Endothelial cell of umbilical vein (primary cell): ENCODE results near the gene VPS51. TPM values are rescaled to one million over a fixed set of nuclear protein-coding genes. Genes with fewer than 3 reads are reported as not detected.

Source experiments
- BruUV-seq: library from RNA; stranded (reverse); fragments of 400-500 nt; replicated peaks from 2 replicates; lab custom pipeline; 2021; lab: Mats Ljungman, UMichigan
- CTCF ChIA-PET: fragments of 300-600, 350-600 bp; sonication (Branson Sonifier 250); formaldehyde crosslinking; loops from one replicate; lab custom pipeline; 2021; ENCODE audit warnings: antibody characterized with exemption, inconsistent platforms; lab: Charles Lee
- POLR2A ChIA-PET: fragments of 300-600, 350-600 bp; sonication (Branson Sonifier 250); formaldehyde crosslinking; loops from one replicate; lab custom pipeline; 2021; ENCODE audit warnings: antibody characterized with exemption, inconsistent platforms; lab: Charles Lee
- DNase-seq: peaks from one replicate; pipeline ENCODE4 v3.0.0-alpha.2; 2011; ENCODE audit warnings: low read depth, low spot score
- FAIRE-seq: peaks from 2 replicates; lab custom pipeline; 2011; peaks lifted over from hg19 to GRCh38; lab: Jason Lieb, UNC
- H2AFZ ChIP-seq: 2 replicates; pipeline ENCODE4 v1.6.0; 2012; ENCODE audit warnings: low read depth, low read length, control low read depth, inconsistent platforms
- H3K27ac ChIP-seq: 2 replicates; pipeline ENCODE4 v1.5.1; 2011; ENCODE audit warnings: low read depth, mild to moderate bottlenecking, control low read depth, low read length, moderate library complexity; ENCODE audit not compliant: insufficient read depth
- H3K27me3 ChIP-seq, 2 experiments: 2 replicates each; pipeline versions ENCODE4 v1.6.0 to v1.6.1; 2011; ENCODE audit warnings: low read length in 2 of 2, mixed read lengths in 1 of 2; ENCODE audit not compliant: control insufficient read depth in 2 of 2, insufficient read depth in 2 of 2
- H3K36me3 ChIP-seq, 2 experiments: 2 replicates in 1 of 2; 3 replicates in 1 of 2; pipeline ENCODE4 v1.5.1; 2011; ENCODE audit warnings: low read length in 2 of 2, mild to moderate bottlenecking in 1 of 2, moderate library complexity in 1 of 2; ENCODE audit not compliant: control insufficient read depth in 2 of 2, insufficient read depth in 2 of 2; ENCODE audit errors: extremely low read depth in 1 of 2
- H3K4me1 ChIP-seq: 3 replicates; pipeline ENCODE4 v1.5.1; 2011; ENCODE audit warnings: mild to moderate bottlenecking, low read length; ENCODE audit not compliant: control insufficient read depth, insufficient read depth; ENCODE audit errors: extremely low read depth
- H3K4me2 ChIP-seq: 2 replicates; pipeline ENCODE4 v1.6.1; 2011; ENCODE audit warnings: low read length, control low read depth, mixed read lengths; ENCODE audit not compliant: insufficient read depth
- H3K4me3 ChIP-seq, 3 experiments: fragments of 200-600 bp in 1 of 3; sonication (generic), shearing (Covaris generic) in 1 of 3; replicated peaks in 1 of 3; 2 replicates each; pipeline ENCODE4 v1.5.1; 2011 to 2016; ENCODE audit warnings: control low read depth in 3 of 3, low read length in 3 of 3, mild to moderate bottlenecking in 2 of 3, inconsistent platforms in 1 of 3, low read depth in 1 of 3, moderate library complexity in 1 of 3; ENCODE audit not compliant: insufficient read depth in 1 of 3
- H3K79me2 ChIP-seq: 2 replicates; pipeline ENCODE4 v1.6.0; 2012; ENCODE audit warnings: low read length, inconsistent platforms; ENCODE audit not compliant: control insufficient read depth, insufficient read depth
- H3K9ac ChIP-seq: replicated peaks from 2 replicates; pipeline ENCODE3; 2011; ENCODE audit warnings: low read length, control low read depth; ENCODE audit not compliant: insufficient read depth; ENCODE audit errors: extremely low read depth
- H3K9me1 ChIP-seq: replicated peaks from 3 replicates; pipeline ENCODE4 v1.6.0; 2011; ENCODE audit warnings: mild to moderate bottlenecking, low read length; ENCODE audit not compliant: control insufficient read depth, insufficient read depth; ENCODE audit errors: extremely low read depth
- H3K9me3 ChIP-seq: replicated peaks from 2 replicates; pipeline ENCODE4 v1.5.1; 2012; ENCODE audit warnings: low read length, inconsistent platforms; ENCODE audit not compliant: control insufficient read depth, insufficient read depth
- H4K20me1 ChIP-seq: replicated peaks from 2 replicates; pipeline ENCODE3; 2011; ENCODE audit warnings: mild to moderate bottlenecking, low read length; ENCODE audit not compliant: control insufficient read depth, insufficient read depth; ENCODE audit errors: extremely low read depth
- EZH2 ChIP-seq: IDR thresholded peaks from 2 replicates; pipeline ENCODE4 v1.6.1; 2012; ENCODE audit warnings: borderline replicate concordance, low read depth, mild to moderate bottlenecking, moderate library complexity, low read length, inconsistent platforms; ENCODE audit not compliant: severe bottlenecking
- FOS ChIP-seq: IDR thresholded peaks from 2 replicates; pipeline ENCODE4 v1.6.1; 2011; ENCODE audit warnings: mild to moderate bottlenecking, low read length, moderate library complexity, borderline replicate concordance; ENCODE audit not compliant: insufficient read depth
- GATA2 ChIP-seq: IDR thresholded peaks from 2 replicates; pipeline ENCODE4 v1.7.0; 2011; ENCODE audit warnings: low read depth, mild to moderate bottlenecking, moderate library complexity, mixed read lengths, low read length; ENCODE audit not compliant: insufficient read length, insufficient read depth
- JUN ChIP-seq: IDR thresholded peaks from 2 replicates; pipeline ENCODE4 v1.6.1; 2011; ENCODE audit warnings: borderline replicate concordance, low read depth; ENCODE audit not compliant: insufficient read length, insufficient read depth
- MYC ChIP-seq: IDR thresholded peaks from one replicate; pipeline ENCODE4 v1.6.1; 2011; ENCODE audit warnings: mild to moderate bottlenecking, low read depth, low read length
- POLR2A ChIP-seq: IDR thresholded peaks from 2 replicates; pipeline ENCODE4 v1.6.1; 2012; ENCODE audit warnings: low read depth, mild to moderate bottlenecking, control low read depth, low read length
- POLR2AphosphoS5 ChIP-seq: IDR thresholded peaks from 2 replicates; pipeline ENCODE4 v1.6.1; 2012; ENCODE audit warnings: low read depth, mild to moderate bottlenecking, control low read depth, low read length, moderate library complexity; ENCODE audit not compliant: insufficient read depth
- dilution Hi-C: fragments of 300-500 bp; cut with MboI; formaldehyde crosslinking; loops from one replicate; pipeline ENCODE4 v1.15.0; 2019; ENCODE audit warnings: low sequenced_read_pairs; ENCODE audit not compliant: extremely low pct_ligation_motif_present
- intact Hi-C: fragments of 100-400 bp; cut with micrococcal nuclease; formaldehyde crosslinking; loops from one replicate; pipeline ENCODE4 v1.10.0; 2022
- polyA plus RNA-seq, 4 experiments: library from polyadenylated mRNA; depleted of rRNA in 3 of 4; stranded (reverse) in 3 of 4; unstranded in 1 of 4; fragments of >200 nt; gene quantifications; 2 replicates each; pipeline versions ENCODE4 v1.2.1 to v1.2.3, GENCODE V29; 2011 to 2012; ENCODE audit warnings: missing spikeins in 1 of 4
- total RNA-seq: library from RNA; stranded (reverse); gene quantifications from 2 replicates; pipeline ENCODE4 v1.2.3, GENCODE V29; 2021
- TF ChIP-seq, protein P1 (sequence below): IDR thresholded peaks from 2 replicates; pipeline ENCODE4 v1.6.1; 2011; ENCODE audit not compliant: insufficient read depth, insufficient read length
- TF ChIP-seq, protein P2 (sequence below), 2 donors: IDR thresholded peaks; 1 replicate in 1 of 2; 2 replicates in 1 of 2; pipeline ENCODE4 v1.5.1; 2011; ENCODE audit warnings: low read length in 2 of 2, mild to moderate bottlenecking in 2 of 2, moderate library complexity in 2 of 2, control low read depth in 1 of 2, inconsistent platforms in 1 of 2, low read depth in 1 of 2; ENCODE audit not compliant: insufficient read depth in 1 of 2; ENCODE audit errors: extremely low read depth in 1 of 2

VPS51 gene
- total and polyA plus RNA-seq, 2 donors (not counting 3 experiments of a cell fraction or from before 2014, with no cell fraction given), result 108 to 146 TPM

DNA sequence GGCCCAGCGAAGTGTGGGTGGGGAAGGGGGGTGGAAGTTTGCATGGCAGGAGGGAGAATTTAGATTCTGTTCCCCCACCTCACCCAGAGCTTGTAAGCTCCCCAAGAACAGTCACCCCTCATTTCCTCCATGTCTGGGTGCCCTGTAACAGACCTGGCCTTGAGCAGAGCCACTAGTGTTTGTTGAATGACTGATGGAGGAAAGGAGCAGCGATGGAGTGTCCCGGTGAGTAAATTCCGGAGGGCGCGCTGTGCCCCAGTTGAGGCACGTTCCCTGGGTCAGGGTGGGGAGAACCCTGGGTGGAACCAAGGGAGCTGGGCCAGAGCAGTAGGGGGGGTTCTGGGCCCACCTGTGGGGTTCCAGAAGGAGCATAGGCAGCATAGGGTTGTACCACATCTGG is 38.5 kb upstream of the VPS51 start:
- H2AFZ ChIP-seq, result no peak overlapping the region
- no peak overlapping the region for H3K9ac ChIP-seq
- no peaks in the 10 kb centered on the region for H3K4me1 ChIP-seq
- no peak for DNase-seq
- H3K27me3 ChIP-seq, result no peaks in the 10 kb centered on the region
- H3K9me1 ChIP-seq, result no peaks in the 10 kb centered on the region
- intact Hi-C loops (no loop called here), dilution Hi-C loops (no loop called here)
- H3K27ac ChIP-seq, result no peak overlapping the region
- no peak for TF ChIP-seq EZH2
- TF ChIP-seq, protein P1, sequence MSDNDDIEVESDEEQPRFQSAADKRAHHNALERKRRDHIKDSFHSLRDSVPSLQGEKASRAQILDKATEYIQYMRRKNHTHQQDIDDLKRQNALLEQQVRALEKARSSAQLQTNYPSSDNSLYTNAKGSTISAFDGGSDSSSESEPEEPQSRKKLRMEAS, result no peak
- no peak for TF ChIP-seq GATA2
- TF ChIP-seq MYC, result no peak
- no peak for TF ChIP-seq FOS
- no peak for TF ChIP-seq JUN
- no peak for TF ChIP-seq POLR2AphosphoS5
- TF ChIP-seq, protein P2, sequence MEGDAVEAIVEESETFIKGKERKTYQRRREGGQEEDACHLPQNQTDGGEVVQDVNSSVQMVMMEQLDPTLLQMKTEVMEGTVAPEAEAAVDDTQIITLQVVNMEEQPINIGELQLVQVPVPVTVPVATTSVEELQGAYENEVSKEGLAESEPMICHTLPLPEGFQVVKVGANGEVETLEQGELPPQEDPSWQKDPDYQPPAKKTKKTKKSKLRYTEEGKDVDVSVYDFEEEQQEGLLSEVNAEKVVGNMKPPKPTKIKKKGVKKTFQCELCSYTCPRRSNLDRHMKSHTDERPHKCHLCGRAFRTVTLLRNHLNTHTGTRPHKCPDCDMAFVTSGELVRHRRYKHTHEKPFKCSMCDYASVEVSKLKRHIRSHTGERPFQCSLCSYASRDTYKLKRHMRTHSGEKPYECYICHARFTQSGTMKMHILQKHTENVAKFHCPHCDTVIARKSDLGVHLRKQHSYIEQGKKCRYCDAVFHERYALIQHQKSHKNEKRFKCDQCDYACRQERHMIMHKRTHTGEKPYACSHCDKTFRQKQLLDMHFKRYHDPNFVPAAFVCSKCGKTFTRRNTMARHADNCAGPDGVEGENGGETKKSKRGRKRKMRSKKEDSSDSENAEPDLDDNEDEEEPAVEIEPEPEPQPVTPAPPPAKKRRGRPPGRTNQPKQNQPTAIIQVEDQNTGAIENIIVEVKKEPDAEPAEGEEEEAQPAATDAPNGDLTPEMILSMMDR (IDR thresholded peaks at IDR 0.05; ENCODE audit: extremely low read depth in 1 of 2, insufficient read depth in 1 of 2, low read depth in 1 of 2, low read length in 2 of 2), result no peak
- no peak for TF ChIP-seq POLR2A
- no peaks in the 10 kb centered on the region for H3K36me3 ChIP-seq
- CTCF ChIA-PET, result interaction anchor here (1.0 kb wide), 1 partner anchor 18 kb away, joined by 3 read pairs; no protein-coding TSS in a partner anchor
- no peak overlapping the region for H3K4me2 ChIP-seq
- no peaks in the 10 kb centered on the region for H3K79me2 ChIP-seq
- H4K20me1 ChIP-seq, result no peaks in the 10 kb centered on the region
- no peaks in the 10 kb centered on the region for H3K9me3 ChIP-seq
- BruUV-seq, result no TSS peak
- FAIRE-seq, result no peak
- no peak overlapping the region for H3K4me3 ChIP-seq
- POLR2A ChIA-PET, result no interaction called here
